ENCODE results near the gene NRG2.

Gene NRG2

GRCh38 chr5:139861889-139862207 is 181.3 kb downstream of the NRG2 start:
- no peak for DNase-seq

DNA sequence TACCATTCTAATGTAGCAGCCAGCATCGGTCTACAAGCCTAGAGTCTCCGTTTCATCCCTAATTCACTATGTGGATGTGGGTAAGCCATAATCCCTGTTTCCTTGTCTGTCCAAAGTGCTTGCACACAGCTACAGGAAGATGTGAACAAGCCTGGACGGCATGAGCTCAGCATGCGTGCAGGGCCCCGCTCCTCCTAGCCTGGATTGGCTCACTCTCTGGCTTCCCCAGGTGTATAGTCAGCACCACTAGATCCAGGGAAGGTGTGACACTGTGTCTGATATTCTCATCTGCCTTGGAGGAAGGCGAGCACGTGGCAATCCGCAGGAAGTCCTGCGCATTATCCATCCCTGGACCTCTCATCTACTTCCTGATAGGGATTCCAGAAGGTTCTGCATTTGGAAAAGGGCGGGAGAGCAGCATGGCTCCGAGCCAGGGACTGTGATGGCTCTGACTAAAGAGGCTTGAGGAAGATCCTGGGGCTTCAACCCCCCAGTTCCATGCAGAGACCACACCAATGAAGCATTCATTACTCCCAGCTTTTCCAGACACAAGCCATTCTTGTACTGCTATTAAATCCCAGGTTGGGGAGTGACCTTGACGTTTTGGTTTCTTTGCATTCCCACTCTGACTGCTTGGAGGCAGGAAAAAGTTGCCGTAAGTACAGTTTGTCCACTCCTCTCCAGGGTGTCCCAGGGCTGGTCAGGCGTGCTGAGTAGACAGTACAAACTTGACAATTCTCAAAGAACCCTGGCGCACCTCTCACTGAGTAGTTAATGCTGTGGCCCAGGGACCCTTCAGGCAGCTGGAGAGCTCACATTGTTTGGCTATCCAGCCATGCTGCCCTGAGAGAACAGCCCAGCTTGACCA is 181.8 kb downstream of the NRG2 start:
- no peak for DNase-seq

DNA sequence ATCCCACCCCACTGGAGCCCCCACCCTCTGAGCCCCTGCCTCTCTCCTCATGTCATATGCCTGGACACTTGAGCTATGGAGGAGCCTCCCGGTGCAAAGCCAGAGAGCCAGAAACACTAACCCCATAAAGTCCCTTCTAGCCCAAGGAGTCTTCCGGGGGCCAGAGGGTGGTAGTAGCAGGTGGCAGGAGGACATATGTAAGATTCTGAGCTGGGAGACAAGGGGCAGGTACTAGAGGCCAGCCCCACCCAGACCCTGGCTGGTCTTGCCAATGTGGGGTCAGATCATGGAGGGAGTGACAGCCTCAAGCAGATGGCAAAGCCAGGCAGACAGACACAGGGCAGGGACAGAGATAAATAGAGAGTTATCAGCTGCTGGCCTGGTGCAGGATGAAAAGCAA is 184.1 kb downstream of the NRG2 start:
- DNase-seq: no peak

GRCh38 chr5:139856714-139857113 is 186.4 kb downstream of the NRG2 start:
- DNase-seq: no peak

- DNase-seq: no peak
Observed at GRCh38 chr5:139855946-139856540, 187.1 kb downstream of the NRG2 start.

DNA sequence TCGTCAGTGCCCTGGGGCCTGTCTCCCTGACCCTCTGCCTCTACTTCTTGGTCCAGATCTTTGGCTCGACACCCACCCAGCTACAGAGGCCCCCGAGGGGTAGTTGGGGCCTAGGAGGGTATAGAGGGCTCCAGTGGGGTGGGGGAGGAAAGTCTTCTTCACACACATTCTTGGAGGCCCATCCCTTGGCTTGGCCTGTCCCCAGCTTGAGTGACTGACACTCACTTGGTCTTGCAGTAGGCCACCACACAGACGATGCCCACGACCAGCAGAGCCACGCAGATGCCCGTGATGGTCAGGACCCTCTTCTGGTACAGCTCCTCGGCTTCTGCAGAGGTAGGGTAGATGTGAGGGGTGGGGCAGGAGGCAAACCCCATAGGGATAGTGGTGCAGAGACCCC is 187.6 kb downstream of the NRG2 start:
- no peak for DNase-seq

- no peak for DNase-seq
Observed at GRCh38 chr5:139854953-139855352, 188.1 kb downstream of the NRG2 start.

DNA sequence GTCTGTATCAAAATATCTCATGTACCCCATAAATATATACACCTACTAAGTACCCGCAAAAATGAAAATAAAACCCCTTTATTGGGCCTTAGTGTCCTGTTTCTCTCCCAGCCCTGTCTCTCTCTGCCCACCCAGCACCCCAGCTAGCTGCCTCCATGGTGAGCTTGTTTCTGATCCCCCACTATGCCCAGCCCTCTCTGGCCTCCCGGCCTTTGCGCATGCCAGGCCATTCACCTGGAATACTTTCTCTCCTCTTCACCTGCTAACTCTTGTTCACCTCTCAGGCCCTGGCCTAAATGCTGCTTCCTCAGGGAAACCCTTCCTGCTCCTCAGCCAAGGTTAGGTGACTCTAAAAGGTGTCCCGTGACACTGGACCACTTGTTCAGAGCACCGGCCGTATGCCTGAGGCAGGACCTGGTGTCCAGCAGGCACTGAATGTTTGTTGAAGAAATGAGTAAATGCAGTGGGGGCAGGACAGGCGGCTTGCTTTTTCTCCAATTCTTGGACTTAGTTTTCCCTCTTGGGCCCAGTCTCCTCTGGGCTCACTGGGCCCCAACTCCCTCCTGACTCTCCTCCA is 189.0 kb downstream of the NRG2 start:
- no peak for DNase-seq

DNA sequence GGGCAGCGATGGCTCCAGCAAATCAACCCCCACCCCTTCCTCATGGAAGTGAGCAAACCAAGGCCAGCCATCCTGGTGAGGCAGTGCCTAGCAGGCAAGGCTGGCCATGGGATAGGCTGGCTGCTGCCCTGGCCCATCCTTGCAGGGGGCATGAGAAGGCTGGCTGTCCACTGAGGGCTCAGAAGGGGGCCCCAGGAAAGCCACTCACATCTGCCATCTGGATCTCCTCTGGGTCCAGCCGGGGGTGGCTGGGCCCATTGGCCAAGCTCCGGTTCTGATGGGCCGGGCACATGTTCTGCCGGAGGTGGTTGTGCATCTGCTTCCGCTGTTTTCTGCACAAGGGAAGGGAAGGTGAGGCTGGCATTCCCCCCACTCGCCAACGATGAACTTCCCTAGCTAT is 190.4 kb downstream of the NRG2 start:
- no peak for DNase-seq

- DNase-seq: no peak
Observed at GRCh38 chr5:139851558-139851957, 191.5 kb downstream of the NRG2 start.

- no peak for DNase-seq
Observed at GRCh38 chr5:139850423-139851016, 192.6 kb downstream of the NRG2 start.

DNA sequence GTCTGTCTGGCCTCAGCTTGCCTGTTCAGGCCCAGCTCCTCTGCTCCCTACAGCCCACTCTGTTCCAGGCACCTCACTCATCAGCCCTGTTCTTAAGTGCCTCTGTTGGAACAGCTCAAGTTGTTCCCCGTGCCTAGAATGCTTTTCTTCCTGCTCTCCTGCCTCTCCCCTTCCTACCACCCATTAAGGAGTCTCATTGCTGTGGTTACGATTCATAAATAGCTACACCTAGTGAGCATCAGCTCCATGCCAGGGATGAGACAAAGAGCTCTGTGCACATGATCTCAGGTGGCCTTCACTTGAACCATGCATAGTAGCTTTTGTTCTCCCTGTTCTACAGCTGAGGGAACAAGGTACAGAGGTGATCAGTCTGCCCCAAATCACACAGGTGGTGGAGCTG is 193.2 kb downstream of the NRG2 start:
- no peak for DNase-seq

GRCh38 chr5:139849501-139849900 is 193.6 kb downstream of the NRG2 start:
- no peak for DNase-seq

DNA sequence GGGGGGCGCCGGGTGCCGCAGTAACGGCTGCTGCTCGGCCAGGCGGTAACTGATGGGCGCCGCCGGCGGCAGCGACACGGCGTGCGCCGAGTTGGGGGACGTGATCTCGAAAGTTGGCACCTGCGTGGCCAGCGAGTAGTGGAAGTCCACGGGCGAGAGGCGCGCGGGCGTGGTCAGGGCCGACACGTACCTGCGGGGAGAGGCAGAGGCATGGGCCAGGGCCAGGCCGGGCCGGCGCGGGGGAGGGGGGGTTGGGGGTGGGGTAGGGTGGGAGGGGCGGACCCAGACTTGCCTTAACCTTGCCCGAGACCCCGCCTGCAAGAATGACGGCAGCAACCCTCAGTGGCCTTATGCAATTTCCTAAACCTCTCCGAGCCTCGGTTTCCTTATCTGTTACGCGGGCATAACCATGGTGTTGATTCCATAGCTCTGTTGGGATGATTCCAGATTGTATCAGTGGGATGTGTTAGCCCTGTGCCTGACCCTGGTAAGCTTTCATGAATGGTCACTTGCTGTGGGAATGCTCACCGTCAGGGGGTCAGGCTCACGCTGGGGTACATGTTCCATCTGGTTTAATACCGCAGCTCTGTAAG is 194.5 kb downstream of the NRG2 start:
- DNase-seq: peak in 8 of 51 donors; percentile 16 to 60 (median 49)

DNA sequence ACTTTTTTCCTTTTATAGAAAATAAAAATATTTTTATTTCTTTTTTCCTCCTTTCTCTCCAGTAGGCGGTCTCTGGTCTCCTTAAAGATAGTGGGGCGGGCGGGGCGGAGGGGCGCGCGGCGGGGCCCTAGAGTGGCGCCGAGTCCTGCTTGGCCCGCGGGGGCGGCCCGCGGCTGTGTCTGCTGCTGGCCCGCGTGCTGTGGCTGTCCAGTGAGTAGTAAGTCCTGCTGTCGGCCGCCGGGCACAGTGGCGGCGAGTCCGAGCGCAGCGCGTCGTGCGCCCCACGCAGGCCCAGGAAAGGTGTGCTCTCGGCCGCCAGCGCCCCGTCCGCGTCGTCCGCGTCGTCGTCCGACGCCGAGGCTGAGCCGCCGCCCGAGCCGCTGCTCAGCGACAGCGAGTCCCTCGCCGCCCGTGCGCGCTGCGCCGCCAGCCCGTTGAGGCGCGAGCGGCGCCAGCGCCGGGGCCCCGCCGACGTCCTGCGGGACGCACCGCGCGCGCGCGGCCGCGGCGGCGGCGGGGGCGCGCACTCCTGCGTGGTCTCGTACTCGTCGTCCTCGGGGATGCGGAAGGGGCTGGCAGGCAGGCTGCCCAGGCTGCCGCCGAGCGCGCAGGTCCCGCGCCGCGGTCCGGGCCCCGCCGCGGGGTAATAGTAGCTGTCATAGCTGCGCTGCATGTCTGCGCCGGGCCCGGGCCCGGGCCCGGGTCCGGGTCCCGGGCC is 195.2 kb downstream of the NRG2 start:
- DNase-seq: peak in 40 of 51 donors; percentile 14 to 75 (median 57)

GRCh38 chr5:139847091-139847490 is 196.0 kb downstream of the NRG2 start:
- no peak for DNase-seq

DNA sequence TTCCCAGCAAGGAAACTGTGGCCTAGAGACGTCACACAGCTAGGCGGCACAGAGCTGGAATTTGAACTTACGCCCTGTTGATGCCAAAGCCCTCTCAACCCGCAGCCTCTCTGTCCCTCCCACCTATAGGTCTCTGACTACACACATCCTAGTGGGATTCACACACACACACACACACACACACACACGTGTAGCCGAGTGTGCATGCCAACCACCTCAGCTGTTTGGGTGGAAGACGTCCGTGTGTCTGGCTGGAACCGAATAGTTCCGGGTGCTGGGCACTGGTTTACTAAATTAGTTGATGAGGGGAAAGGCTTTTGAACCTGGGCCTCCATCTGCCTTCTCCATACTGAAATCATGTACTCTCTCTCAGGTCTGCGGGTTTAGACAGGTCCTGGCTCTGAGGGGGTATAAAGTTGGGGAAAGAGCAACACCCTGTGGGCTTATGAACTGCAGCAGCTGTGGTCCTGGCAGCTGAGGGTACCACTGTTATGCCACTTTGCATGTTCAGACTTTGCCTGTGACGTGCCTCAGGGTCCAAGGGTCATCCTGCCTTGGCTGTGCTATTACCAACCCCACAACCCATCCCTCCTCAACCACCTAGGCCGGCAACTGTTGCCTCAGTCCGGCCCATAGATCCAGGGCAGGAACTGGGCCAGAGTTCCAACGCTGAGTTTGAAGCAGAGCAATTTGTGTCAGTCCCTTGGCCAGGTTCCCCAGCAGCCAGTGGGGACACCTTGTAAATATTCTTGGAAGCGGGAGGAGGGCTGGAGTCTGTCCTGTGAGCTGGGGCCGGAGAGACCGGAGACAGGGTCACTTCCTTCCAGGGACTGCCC is 197.0 kb downstream of the NRG2 start:
- DNase-seq: peak in 29 of 51 donors; percentile 10 to 72 (median 40)

GRCh38 chr5:139844472-139845145 is 198.5 kb downstream of the NRG2 start:
- peak in 41 of 51 donors; percentile 20 to 84 (median 62) for DNase-seq

DNA sequence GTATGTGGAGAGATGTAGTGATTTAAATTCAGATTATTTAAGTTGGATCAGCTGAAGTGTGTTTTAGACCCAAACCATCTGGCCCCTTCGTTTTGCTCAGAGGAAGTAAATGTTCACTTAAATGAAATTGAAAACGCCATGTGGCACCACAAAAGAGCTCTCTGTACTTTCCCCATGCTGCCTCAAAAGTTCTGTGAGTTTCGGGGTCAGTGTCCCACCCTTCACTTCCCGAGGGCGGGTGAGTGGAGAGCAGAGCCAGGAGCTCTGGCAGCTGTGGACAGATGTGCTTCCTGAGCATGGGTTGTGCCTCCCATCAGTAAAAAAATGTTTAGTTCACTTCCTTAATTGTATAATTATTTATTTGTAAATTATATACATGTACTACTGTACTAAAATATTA is 199.1 kb downstream of the NRG2 start:
- DNase-seq: no peak

DNA sequence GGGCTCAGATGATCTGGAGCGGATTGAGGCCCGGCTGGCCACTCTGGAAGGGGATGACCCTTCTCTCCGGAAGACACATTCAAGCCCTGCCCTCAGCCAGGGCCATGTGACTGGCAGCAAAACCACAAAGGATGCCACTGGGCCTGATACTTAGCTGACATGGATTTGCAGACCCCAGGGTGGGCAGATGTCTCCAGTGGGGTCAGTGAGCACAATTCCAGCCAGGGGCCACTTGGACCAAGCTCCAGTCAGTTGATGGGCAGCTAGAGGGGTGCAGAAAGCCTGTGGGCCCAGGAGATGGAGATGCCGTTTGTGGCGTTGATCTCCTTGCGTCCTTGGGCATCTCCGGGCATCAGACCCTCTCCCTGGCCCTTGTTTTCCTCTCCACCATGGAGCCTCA is 200.8 kb downstream of the NRG2 start:
- no peak for DNase-seq
